ENCODE results near the gene TPPP3.

Gene TPPP3

GRCh38 chr16:67426022-67426421, 32.7 kb upstream of the TPPP3 start:
- DNase-seq (ENCODE audit: low read depth in 2 of 2), result no peak
- TF ChIP-seq, protein P1, sequence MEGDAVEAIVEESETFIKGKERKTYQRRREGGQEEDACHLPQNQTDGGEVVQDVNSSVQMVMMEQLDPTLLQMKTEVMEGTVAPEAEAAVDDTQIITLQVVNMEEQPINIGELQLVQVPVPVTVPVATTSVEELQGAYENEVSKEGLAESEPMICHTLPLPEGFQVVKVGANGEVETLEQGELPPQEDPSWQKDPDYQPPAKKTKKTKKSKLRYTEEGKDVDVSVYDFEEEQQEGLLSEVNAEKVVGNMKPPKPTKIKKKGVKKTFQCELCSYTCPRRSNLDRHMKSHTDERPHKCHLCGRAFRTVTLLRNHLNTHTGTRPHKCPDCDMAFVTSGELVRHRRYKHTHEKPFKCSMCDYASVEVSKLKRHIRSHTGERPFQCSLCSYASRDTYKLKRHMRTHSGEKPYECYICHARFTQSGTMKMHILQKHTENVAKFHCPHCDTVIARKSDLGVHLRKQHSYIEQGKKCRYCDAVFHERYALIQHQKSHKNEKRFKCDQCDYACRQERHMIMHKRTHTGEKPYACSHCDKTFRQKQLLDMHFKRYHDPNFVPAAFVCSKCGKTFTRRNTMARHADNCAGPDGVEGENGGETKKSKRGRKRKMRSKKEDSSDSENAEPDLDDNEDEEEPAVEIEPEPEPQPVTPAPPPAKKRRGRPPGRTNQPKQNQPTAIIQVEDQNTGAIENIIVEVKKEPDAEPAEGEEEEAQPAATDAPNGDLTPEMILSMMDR (IDR thresholded peaks at IDR 0.05; ENCODE audit: low read depth, low read length), result no peak
- no peak overlapping the region for H3K4me3 ChIP-seq (replicated peaks in 1 of 2; ENCODE audit: low read depth in 2 of 2, low read length in 2 of 2)

DNA sequence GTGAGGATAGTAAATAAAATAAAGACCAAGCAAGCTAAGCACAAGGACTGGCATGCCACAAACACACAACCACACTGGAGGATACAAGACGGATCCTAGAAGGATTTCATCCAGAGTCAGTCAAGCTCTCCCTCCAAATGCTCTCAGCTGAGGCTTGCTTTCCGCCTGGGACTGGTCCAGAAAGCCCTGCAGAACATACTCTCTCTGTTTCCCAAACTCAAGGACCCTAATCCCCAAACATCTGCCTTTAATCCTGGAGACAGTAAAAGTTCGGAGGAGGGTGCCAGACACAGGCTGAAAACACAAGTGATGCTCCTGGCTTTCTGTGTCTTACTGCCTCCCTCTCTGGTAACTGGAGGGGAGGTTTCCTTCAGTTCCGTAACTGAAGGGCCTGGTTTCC, 32.3 kb upstream of the TPPP3 start:
- TF ChIP-seq, protein P1 (IDR thresholded peaks at IDR 0.05; ENCODE audit: low read depth, low read length), result no peak
- no peak overlapping the region for H3K4me3 ChIP-seq (replicated peaks in 1 of 2; ENCODE audit: low read depth in 2 of 2, low read length in 2 of 2)
- no peak for DNase-seq (ENCODE audit: low read depth in 2 of 2)

- no peak for DNase-seq (ENCODE audit: low read depth in 2 of 2)
- TF ChIP-seq, protein P1 (IDR thresholded peaks at IDR 0.05; ENCODE audit: low read depth, low read length), result no peak
- H3K4me3 ChIP-seq (replicated peaks in 1 of 2; ENCODE audit: low read depth in 2 of 2, low read length in 2 of 2), result no peak overlapping the region
These were observed 31.8 kb upstream of the TPPP3 start for GRCh38 chr16:67425061-67425460.

GRCh38 chr16:67424261-67424615, 30.9 kb upstream of the TPPP3 start:
- no peak for DNase-seq (ENCODE audit: low read depth in 2 of 2)
- TF ChIP-seq, protein P1 (IDR thresholded peaks at IDR 0.05; ENCODE audit: low read depth, low read length), result no peak

GRCh38 chr16:67423611-67424260, 30.4 kb upstream of the TPPP3 start:
- TF ChIP-seq, protein P1 (IDR thresholded peaks at IDR 0.05; ENCODE audit: low read depth, low read length), result no peak
- H3K4me3 ChIP-seq (replicated peaks in 1 of 2; ENCODE audit: low read depth in 2 of 2, low read length in 2 of 2), result no peak overlapping the region
- no peak for DNase-seq (ENCODE audit: low read depth in 2 of 2)

More at GRCh38 chr16:67424261-67424615, 30.9 kb upstream of the TPPP3 start:
- no peak overlapping the region for H3K4me3 ChIP-seq (replicated peaks in 1 of 2; ENCODE audit: low read depth in 2 of 2, low read length in 2 of 2)

GRCh38 chr16:67423015-67423414, 29.7 kb upstream of the TPPP3 start:
- DNase-seq (ENCODE audit: low read depth in 2 of 2), result no peak
- H3K4me3 ChIP-seq (replicated peaks in 1 of 2; ENCODE audit: low read depth in 2 of 2, low read length in 2 of 2), result no peak overlapping the region
- TF ChIP-seq, protein P1 (IDR thresholded peaks at IDR 0.05; ENCODE audit: low read depth, low read length), result no peak

GRCh38 chr16:67421030-67421429, 27.7 kb upstream of the TPPP3 start:
- DNase-seq (ENCODE audit: low read depth in 2 of 2), result no peak
- H3K4me3 ChIP-seq (replicated peaks in 1 of 2; ENCODE audit: low read depth in 2 of 2, low read length in 2 of 2), result no peak overlapping the region
- TF ChIP-seq, protein P1 (IDR thresholded peaks at IDR 0.05; ENCODE audit: low read depth, low read length), result no peak
